ENCODE results near the gene TNNI3K.
A peak's percentile ranks its signal among the peaks of the same experiment; 100 is the strongest.
"Not testable (repeated sequence)": the region's sequence is repeated elsewhere in the genome, so short reads cannot be mapped to it uniquely, and the experiment has no call there.

Gene TNNI3K, protein sequence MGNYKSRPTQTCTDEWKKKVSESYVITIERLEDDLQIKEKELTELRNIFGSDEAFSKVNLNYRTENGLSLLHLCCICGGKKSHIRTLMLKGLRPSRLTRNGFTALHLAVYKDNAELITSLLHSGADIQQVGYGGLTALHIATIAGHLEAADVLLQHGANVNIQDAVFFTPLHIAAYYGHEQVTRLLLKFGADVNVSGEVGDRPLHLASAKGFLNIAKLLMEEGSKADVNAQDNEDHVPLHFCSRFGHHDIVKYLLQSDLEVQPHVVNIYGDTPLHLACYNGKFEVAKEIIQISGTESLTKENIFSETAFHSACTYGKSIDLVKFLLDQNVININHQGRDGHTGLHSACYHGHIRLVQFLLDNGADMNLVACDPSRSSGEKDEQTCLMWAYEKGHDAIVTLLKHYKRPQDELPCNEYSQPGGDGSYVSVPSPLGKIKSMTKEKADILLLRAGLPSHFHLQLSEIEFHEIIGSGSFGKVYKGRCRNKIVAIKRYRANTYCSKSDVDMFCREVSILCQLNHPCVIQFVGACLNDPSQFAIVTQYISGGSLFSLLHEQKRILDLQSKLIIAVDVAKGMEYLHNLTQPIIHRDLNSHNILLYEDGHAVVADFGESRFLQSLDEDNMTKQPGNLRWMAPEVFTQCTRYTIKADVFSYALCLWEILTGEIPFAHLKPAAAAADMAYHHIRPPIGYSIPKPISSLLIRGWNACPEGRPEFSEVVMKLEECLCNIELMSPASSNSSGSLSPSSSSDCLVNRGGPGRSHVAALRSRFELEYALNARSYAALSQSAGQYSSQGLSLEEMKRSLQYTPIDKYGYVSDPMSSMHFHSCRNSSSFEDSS

DNA sequence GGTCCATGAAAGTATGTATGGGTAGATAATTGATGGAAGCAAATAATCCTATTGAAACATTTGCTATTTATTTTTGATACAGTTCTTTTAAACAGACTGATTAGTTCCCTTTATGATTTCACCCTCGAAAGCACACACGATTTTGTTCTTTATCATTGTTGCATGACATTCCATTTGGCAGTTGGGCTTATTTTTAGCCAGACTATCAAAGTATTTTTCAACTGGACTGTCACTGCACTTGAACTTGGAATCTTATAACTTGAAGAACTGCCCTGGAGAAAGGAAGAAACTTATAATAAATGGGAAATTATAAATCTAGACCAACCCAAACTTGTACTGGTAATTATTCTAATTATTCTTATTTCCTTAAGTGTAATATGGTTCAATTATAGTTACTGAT, at the start of gene TNNI3K:
TNNI3K (plus strand) TSS at position 235 of the 400 bp plus-strand sequence; CDS start at position 300, 65 bp downstream.
- H3K4me3 ChIP-seq (ENCODE audit: low read depth, low read length) = no peak within 1 kb of the TSS

DNA sequence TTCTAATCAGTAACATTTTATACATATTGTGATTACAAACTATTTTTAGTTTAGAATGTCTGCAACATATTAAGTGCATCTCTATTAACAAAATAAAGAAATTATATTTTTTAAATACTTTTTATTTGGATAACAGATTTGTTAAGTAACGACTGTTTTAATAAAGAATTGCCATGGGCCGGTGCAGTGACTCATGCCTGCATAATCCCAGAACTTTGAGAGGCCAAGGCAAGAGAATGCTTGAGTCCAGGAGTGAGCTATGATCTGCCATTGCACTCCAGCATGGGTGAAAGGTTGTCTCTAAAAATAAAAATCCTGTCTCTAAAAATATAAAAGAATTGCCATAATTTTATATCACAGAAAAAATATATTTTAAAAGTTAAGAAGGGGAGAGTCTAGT, 41.3 kb upstream of the TNNI3K start:
- H3K4me3 ChIP-seq (ENCODE audit: low read depth, low read length) = no peak overlapping the region

DNA sequence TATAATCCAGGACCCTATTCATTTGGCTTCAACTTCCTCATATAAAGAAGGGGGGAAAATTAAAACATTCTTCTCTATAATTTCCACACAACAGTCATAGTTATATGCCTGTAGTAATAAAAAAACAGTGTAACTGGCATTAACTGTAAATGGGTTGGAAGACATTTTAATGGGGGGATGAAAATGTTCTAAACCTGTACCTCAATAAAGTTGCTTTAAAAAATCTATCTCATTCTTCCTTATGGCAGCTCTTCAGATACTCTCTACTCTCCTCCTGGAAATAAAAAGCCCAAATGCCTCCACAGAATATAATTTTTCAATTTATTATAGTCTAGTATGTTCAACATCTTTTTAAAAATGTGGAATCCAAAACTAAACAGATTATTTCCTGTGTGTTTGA, 39.8 kb upstream of the TNNI3K start:
- no peak overlapping the region for H3K4me3 ChIP-seq (ENCODE audit: low read depth, low read length)

DNA sequence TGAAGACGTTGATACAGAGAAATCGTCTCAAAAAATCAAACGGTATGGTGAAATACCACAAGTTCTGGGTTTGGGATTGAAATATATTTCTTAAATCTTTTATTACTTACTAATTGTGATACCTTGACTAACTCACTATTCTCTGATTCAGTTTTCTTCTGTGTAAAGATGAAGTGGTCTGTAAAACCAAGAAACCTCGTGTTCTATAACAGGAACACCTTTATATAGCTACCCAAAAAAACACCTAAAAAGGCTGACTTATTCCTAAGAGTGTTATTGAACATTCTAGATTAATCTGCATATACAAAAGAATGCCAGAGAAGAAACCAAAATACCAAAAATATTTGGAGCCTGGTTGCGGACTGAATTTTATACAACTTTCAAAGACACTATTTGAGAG, 37.9 kb upstream of the TNNI3K start:
- H3K4me3 ChIP-seq (ENCODE audit: low read depth, low read length) = no peak overlapping the region

DNA sequence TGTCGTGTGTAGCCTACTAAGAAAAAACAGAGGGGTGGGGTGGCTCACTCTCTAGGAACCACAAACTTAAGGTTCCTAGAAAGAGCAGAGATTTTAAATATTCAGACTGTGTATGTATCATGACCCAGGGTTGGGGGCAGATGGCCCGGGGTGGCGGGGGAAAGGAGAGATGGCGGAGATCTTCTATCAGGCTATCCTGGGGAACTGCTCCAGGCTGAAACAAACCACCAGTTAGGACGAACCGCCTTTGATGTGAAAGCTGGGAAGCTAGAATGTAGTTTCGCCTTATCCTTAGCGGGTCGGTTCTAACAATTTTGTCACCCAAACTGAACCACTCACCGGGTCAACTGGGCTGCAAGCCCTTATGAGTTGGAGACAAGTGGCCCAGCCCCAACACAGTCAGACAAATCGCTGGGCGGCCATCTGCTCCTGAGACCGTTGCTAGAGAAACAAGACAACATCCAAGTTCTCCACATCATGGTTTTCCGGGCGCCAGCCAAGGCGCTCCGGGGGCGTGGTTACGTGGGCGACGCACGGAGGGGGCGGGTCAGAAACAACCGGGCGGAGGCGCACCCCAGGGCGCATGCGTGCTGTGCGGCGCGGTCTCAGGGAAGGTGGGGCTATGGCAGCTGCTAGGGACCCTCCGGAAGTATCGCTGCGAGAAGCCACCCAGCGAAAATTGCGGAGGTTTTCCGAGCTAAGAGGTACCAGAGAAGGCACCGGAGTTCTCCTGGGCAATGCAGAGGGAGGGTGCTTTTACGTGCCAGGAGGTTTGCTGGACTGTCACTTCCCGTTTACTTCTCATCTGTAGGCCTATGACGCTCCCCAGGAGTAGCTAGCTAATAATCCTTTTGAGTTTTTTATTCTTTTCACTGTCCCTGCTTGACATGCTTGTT, 37.3 kb upstream of the TNNI3K start, which contains the start of the genes FPGT and LRRIQ3:
FPGT (plus strand) TSS at position 586 of the 896 bp plus-strand sequence; CDS start at position 623, 37 bp downstream.
LRRIQ3 (minus strand) TSS at position 520 of the 896 bp plus-strand sequence. CDS start 14,492 bp downstream, outside the sequence.
- H3K4me3 ChIP-seq (ENCODE audit: low read depth, low read length) = peak within 1 kb of the TSS; percentile 65

DNA sequence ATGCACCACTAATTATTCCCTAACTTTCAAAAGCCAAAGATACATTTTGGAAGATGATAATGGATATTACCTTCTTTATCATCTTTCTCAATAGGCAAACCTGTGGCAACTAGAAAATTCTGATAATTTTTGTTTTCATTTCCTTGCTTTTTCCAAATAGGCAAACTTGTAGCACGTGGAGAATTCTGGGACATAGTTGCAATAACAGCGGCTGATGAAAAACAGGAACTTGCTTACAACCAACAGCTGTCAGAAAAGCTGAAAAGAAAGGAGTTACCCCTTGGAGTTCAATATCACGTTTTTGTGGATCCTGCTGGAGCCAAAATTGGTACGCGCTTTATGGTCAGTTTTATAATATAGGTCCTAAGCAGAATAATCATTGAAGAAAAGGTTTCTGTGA, 35.7 kb upstream of the TNNI3K start:
- no peak overlapping the region for H3K4me3 ChIP-seq (ENCODE audit: low read depth, low read length)

DNA sequence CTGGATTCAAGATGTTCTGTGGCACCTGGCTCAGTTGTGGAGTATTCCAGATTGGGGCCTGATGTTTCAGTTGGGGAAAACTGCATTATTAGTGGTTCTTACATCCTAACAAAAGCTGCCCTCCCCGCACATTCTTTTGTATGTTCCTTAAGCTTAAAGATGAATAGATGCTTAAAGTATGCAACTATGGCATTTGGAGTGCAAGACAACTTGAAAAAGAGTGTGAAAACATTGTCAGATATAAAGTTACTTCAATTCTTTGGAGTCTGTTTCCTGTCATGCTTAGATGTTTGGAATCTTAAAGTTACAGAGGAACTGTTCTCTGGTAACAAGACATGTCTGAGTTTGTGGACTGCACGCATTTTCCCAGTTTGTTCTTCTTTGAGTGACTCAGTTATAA, 29.9 kb upstream of the TNNI3K start:
- H3K4me3 ChIP-seq (ENCODE audit: low read depth, low read length) = no peak overlapping the region

DNA sequence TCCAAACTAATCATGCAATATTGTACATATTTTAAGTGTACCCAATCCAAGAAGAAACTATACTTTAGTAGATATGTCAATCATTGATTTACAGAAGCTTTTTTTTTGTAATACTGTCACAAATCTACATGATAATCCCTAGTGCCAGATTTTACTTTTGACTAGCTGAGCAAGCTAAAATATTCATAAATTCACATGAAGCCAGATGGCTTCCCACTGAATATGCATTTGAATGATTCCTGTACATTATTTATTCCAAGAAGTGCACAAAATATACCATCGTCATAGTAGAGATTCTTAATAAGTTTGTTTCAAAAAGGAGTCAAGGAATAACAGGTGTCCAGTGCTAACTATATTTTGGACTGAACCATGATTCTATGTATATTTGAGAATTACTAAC, 20.0 kb upstream of the TNNI3K start:
- no peak overlapping the region for H3K4me3 ChIP-seq (ENCODE audit: low read depth, low read length)

DNA sequence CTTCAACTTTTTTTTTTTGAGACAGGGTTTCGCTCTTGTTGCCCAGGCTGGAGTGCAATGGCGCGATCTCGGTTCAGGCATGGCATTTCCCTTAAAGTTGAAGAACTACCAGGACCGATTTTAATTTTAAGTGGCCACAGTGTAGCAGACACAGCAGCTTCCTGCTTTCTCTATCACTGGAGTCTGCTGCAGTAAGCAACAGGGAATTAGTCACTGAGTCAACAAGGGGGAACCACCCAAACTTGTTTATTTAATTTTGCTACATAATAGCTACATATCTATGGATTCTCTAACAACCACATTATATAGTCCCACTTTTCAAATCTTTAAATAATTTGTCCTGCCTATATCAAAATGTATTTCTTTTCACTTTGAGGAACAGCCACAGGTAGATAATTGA, 12.5 kb upstream of the TNNI3K start:
- H3K4me3 ChIP-seq (ENCODE audit: low read depth, low read length) = no peak overlapping the region

DNA sequence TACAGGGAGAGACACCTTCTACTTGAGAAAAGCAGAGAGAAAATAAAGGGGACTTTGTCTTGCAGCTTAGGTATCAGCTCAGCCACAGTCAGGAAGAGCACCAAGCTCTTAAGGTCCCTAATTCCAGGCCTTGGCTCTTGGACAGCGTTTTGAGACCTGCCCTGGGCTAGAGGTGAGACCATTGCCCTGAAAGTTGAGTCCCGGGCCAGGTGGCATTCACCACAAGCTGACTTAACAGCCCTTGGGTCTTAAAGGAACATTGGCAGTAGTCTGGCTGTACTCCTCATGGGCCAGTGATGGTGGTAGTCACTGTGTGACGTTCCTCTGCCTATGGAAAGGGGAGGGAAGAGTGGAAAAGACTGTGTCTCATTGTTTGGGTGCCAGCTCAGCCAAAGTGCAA, 11.7 kb upstream of the TNNI3K start:
- no peak overlapping the region for H3K4me3 ChIP-seq (ENCODE audit: low read depth, low read length)

DNA sequence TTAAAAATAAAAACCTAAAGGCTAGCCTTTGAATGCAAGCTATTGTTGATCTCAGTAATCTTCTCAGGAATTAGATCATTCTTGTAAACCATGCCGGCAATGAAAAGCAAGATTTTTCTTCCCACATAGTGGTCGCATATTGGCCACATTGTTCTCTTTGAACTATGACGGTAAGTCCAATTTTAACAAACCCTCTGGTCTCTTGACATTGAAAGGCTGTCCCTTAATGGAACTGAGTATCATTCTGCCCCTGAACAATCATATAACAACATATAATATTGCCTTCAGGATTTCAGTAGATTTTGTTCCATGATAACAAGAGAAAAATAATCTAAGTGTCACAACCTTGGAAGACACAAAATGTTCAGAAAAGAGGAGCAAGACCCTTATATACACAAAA, 1.3 kb downstream of the TNNI3K start:
- no peak overlapping the region for H3K4me3 ChIP-seq (ENCODE audit: low read depth, low read length)

DNA sequence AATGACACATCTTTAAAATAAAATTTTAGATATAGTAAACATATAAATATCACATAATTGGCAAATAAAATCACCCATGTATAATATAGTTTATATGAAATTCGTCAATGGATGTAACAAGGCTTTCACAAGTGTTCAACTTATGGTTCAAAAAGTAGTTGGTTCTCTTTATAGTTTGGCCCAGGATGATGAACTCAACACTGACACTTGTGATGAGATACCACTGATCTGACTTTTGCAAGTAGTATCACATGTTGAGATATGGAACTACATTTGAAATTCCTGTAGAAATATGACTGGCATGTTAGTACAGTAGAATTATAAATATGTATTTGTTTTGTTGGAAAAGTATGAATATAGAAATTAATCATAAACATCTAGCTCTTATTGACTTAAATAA, 1.8 kb downstream of the TNNI3K start:
- no peak overlapping the region for H3K4me3 ChIP-seq (ENCODE audit: low read depth, low read length)

DNA sequence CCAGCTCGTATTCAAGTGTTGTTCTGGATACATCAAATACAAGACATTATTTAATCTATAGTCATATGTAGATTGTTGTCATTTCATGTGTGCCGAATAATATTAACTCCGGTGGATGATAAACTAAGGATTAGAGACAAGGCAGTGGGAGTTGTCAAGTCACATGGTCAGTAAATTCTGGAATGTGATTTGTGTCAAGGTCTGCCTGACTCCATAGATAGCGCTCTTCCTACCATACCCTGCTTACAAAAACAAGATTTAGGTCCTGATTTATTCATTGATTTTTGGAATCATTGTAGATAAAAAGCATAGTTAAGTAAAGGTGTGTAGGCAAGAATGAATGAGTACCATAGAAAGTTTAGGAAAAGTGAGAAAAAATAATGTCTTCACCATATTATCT, 2.6 kb downstream of the TNNI3K start:
- no peak overlapping the region for H3K4me3 ChIP-seq (ENCODE audit: low read depth, low read length)

DNA sequence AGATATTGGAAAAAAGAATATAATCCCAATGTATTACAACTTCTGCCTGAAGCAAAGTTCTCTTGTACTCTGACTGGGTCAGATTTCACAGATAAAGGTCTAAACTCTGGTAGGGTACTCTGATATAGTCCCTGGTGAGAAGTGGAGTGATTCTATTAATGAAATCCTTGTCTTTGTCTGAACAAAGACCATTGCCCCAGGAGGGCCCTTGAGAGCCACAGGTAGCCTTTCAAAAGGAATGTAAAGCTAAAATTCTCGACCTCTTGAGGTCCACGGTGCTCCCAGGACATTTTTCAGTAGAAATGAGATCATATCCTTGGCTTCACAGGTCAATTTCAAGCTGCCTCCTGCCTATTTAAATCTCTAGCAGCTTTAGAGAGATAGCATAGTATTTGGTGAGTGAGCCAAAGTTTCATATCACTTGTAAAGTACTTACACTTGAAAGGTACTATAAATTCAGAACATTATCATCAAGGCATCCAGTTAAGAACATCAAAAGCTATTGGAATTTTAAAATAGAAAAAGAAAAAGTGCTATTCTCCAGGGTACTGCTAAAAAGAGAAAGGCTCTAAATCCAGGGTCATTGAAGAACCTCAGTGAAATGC, 10.1 kb downstream of the TNNI3K start:
- no peak overlapping the region for H3K4me3 ChIP-seq (ENCODE audit: low read depth, low read length)

DNA sequence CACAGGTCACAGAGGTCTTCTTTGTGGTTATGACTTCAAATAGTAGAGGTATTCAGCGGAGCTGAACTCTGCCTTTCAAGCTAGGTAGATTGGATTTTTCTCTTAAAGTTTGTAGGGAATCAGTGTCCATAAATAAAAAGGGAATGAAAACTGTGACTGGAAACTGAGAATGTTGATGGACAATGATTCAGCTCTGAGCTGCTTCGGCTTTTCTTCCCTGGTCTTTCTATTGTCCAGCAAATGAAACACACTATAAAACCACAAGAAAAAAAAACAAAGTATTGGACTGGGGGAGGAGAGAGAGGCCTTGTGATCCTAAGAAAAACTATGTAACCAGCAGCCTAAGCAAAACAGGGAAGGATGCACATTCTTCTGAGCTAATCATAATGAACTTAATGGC, 11.1 kb downstream of the TNNI3K start:
- H3K4me3 ChIP-seq (ENCODE audit: low read depth, low read length) = no peak overlapping the region

DNA sequence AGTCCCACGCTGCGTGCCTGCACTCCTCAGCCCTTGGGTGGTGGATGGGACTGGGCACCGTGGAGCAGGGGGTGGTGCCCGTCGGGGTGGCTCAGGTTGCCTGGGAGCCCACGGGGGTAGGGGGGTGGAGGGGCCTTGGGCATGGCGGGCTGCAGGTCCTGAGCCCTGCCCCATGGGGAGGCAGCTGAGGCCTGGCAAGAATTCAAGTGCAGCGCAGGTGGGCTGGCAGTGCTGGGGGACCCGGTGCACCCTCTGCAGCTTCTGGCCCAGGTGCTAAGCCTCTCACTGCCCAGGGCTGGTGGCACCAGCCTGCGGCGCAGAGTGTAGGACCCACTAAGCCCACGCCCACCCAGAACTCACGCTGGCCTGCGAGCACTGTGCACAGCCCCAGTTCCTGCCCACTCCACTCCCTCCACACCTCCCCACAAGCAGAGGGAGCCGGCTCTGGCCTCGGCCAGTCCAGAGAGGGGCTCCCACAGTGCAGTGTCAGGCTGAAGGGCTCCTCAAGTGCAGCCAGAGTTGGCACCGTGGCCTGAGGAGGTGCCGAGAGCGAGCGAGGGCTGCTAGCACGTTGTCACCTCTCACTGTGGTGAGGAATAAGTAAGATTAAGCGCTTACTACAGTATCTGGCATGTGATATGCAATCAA, 12.8 kb downstream of the TNNI3K start:
- H3K4me3 ChIP-seq (ENCODE audit: low read depth, low read length) = no peak overlapping the region

DNA sequence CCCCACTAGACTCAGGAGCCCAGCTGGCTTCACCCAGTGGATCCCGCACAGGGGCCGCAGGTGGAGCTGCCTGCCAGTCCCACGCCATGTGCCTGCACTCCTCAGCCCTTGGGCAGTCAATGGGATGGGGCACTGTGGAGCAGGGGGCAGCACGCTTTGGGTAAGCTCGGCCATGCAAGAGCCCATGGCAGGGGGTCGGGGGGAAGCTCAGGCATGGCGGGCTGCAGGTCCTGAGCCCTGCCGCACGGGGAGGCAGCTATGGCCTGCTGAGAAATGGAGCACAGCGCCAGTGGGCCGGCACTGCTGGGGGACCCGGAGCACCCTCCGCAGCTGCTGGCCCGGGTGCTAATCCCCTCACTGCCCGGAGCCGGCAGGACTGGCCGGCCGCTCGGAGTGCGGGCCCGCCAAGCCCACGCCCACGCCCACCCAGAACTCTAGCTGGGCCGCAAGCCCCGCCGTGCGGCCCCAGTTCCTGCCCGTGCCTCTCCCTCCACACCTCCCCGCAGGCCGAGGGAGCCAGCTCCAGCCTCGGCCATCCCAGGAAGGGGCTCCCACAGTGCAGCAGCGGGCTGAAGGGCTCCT, 18.1 kb downstream of the TNNI3K start:
- H3K4me3 ChIP-seq (ENCODE audit: low read depth, low read length) = not testable (repeated sequence)

DNA sequence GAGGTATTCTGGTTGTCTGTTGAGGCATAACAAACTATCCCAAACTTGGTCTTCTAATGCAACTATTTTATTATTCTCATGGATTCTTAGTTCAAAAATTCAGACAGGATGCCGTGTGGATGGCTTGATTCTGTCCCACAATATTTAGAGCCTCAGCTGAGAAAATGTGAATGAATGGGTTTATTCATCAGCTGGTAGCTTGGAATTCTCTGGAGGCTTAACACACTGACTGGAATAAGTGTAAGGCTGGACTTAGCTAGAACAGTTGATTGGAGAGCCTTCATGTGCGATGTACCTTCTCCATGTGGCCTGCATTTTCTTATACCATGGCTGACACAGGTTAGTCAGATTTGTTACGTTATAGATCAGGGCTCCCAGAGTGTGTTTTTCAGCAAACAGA, 30.8 kb downstream of the TNNI3K start:
- no peak overlapping the region for H3K4me3 ChIP-seq (ENCODE audit: low read depth, low read length)

DNA sequence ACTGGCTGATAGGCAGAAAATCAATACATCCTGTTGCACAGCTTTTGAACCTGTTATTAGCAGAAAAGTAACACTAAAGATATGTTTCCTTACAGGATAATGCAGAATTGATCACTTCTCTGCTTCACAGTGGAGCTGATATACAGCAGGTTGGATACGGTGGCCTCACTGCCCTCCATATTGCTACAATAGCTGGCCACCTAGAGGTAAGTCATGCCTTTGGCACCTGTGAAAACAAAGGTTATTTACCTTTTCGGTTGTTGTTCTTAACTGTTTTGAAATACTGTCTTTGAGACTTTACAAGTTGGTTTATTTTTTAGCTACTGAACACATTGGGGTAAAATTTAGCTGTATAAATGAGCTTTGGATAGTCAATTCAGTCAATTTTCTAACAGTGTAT, 36.3 kb downstream of the TNNI3K start:
- H3K4me3 ChIP-seq (ENCODE audit: low read depth, low read length) = no peak overlapping the region
